Choroid plexus epithelial cell (primary cell): ENCODE measurements around the gene OSBPL9.

Experiments
- DNase-seq: peaks from one replicate; pipeline ENCODE4 v3.0.0-alpha.2; 2010; ENCODE audit warnings: low read depth
- H3K4me3 ChIP-seq: 2 replicates; pipeline ENCODE4 v1.5.1; 2011; ENCODE audit warnings: low read depth, mild to moderate bottlenecking, control low read depth, low read length, moderate library complexity
- TF ChIP-seq, protein P1 (sequence below): conservative IDR thresholded peaks from 2 replicates; pipeline ENCODE4 v1.5.1; 2011; ENCODE audit warnings: low read depth, mild to moderate bottlenecking, control low read depth, inconsistent platforms, low read length, moderate library complexity

Gene OSBPL9

DNA sequence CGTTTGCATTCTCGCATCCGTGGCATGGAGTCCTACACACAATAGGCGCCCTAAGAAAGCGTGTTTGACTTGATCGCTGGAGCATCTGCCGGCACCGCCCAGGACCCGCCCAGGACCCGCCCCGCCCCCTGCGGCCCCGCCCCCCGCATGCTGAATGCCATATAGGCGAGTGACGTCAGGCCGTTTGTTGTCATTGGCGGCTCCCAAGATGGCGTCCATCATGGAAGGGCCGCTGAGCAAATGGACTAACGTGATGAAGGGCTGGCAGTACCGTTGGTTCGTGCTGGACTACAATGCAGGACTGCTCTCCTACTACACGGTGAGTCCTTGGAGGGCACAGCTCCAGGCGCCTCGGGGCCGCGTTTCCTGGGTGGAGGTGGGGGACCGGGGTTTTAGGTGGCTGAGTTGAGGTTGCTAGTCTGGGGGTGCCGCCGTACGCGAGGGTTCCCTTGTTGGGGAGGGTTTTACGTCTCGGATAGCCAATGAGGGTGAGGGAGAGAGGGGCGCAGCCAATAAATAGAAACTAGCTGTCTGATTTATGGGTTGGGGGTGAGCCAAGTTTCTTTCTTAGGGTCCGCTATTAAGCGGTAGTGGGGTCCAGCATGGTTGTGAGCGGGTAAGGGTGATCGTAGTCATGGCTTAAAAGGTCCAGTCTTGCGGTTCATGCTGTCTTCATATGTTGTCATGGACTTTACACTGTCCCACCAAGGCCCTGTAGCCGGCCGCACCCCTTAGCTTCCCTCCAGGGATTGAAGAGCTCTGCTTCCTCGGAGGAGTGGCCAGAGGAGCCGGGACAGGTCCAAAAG lies at the start of gene OSBPL9:
TSS of gene OSBPL9 (plus strand) at position 190 of the 806 bp plus-strand sequence. CDS start at position 209, 19 bp downstream.
- TF ChIP-seq, protein P1, sequence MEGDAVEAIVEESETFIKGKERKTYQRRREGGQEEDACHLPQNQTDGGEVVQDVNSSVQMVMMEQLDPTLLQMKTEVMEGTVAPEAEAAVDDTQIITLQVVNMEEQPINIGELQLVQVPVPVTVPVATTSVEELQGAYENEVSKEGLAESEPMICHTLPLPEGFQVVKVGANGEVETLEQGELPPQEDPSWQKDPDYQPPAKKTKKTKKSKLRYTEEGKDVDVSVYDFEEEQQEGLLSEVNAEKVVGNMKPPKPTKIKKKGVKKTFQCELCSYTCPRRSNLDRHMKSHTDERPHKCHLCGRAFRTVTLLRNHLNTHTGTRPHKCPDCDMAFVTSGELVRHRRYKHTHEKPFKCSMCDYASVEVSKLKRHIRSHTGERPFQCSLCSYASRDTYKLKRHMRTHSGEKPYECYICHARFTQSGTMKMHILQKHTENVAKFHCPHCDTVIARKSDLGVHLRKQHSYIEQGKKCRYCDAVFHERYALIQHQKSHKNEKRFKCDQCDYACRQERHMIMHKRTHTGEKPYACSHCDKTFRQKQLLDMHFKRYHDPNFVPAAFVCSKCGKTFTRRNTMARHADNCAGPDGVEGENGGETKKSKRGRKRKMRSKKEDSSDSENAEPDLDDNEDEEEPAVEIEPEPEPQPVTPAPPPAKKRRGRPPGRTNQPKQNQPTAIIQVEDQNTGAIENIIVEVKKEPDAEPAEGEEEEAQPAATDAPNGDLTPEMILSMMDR: no peak
- H3K4me3 ChIP-seq: peak within 1 kb of the TSS; percentile 94
- peak; percentile 92 for DNase-seq

DNA sequence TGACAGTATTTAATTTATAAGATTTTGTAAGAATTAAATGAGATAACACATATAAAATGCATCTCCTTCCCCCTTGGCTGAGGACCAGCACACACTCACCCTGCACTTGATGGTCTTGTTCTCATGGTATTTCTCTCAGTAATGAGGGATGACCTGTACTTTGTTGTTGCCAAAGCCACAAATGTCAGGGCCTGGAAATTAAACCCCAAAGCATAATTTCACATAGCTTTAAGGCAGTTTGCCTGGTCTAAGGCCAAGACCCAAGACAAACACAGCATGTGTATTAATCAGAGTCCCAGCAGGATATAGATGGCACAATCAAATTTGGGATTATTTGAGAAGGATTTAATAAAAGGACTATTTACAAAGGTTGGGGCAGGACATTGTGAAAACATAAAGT lies 49.2 kb upstream of the OSBPL9 start:
- DNase-seq: peak; percentile 90
- no peak overlapping the region for H3K4me3 ChIP-seq
- TF ChIP-seq, protein P1: no peak

DNA sequence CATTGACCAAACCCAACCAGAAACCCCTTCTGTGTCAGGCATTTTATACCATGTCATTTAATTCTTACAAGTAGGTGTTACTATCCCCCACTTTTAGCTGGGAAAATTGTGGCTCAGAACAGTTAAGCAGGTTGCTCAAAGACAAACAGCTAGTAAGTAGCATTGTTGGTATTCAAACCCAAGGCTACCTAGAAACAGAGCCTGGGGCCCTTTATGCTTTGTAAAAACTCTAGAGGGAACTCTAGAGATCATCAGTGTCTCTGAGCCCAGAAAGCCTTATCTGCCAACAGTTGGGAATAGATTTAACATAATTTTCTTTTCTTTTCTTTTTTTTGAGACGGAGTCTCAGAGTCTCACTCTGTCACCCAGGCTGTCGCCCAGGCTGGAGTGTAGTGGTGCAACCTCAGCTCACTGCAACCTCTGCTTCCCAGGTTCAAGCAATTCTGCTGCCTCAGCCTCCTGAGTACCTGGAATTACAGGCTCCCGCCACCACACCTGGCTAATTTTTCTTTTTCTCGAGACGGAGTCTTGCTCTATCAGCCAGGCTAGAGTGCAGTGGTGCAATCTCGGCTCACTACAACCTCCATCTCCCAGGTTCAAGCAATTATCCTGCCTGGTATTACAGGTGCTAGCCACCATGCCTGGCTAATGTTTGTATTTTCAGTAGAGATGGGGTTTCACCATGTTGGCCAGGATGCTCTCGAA lies 48.5 kb upstream of the OSBPL9 start:
- DNase-seq: no peak
- no peak overlapping the region for H3K4me3 ChIP-seq
- TF ChIP-seq, protein P1: no peak

DNA sequence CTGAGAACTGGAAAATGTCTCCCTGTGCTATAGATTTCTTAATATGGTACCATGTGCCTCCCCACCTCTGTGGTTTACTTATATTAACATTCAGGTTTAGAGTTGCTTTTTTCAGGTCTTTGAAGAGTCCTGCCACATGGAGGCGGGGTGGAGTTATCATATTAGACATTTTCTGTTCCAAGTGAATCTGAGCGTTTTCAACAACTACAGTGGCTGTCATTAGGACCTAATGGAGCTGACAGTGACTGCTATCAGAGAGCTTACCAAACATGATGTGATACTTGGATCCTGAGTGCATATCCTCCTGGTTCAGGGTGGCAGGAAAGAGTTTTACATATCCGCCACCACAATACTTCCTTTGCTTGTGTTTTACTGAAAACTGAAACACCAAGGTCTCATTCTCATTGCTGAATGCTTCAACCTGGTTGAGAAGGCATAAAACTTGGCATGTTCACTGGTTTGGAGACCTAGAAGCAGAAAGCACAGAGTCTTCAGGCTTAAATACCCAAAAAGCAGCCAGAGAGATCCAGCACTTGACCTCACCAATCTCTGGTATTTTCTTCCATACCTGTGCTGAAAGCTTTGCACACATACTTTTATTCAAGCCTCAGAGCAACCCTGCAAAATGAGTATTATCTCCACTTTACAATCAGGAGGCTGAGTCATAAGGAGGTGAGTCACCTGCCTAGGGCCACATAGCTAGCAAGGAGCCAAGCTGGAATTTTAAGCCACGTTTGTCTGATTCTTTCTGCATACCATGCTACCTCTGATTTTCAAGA lies 47.4 kb upstream of the OSBPL9 start:
- H3K4me3 ChIP-seq: no peak overlapping the region
- TF ChIP-seq, protein P1: peak; percentile 43
- peak; percentile 71 for DNase-seq

- TF ChIP-seq, protein P1: no peak
- no peak overlapping the region for H3K4me3 ChIP-seq
- DNase-seq: no peak
Observed at GRCh38 chr1:51570063-51570710, 46.7 kb upstream of the OSBPL9 start.

- no peak overlapping the region for H3K4me3 ChIP-seq
- TF ChIP-seq, protein P1: no peak
- DNase-seq: no peak
Observed at GRCh38 chr1:51572365-51572764, 44.5 kb upstream of the OSBPL9 start.
